ENCODE results near the gene C5orf24.

- TF ChIP-seq EZH2 (IDR thresholded peaks at IDR 0.05; ENCODE audit: low read depth), result no peak
- TF ChIP-seq CTCF (conservative IDR thresholded peaks at IDR 0.05), result no peak
Observed at GRCh38 chr5:134818776-134819175, 27.0 kb upstream of the C5orf24 start.

Data from PC-9 (cell line).